Stomach (tissue), 4 donors: Measurements from ENCODE around the gene ERC2.

Source experiments
- POLR2A ChIP-seq, 4 donors: fragments of 450-650 bp; IDR thresholded peaks; one replicate each; pipeline ENCODE4 v1.6.1; 2016; ENCODE audit warnings: antibody characterized with exemption in 4 of 4, control low read depth in 2 of 4, mild to moderate bottlenecking in 1 of 4, moderate library complexity in 1 of 4
- TF ChIP-seq, protein P1 (sequence below), 7 experiments: fragments of 450-650 bp in 4 of 7; fragments of 200-600 bp in 3 of 7; sonication (generic) in 3 of 7; IDR thresholded peaks; one replicate each; pipeline ENCODE4 v1.5.1; 2016 to 2019; ENCODE audit warnings: antibody characterized with exemption in 7 of 7, control low read depth in 2 of 7, mild to moderate bottlenecking in 1 of 7

GRCh38 chr3:55891106-55891505 lies 577.2 kb downstream of the ERC2 start:
- TF ChIP-seq, protein P1, sequence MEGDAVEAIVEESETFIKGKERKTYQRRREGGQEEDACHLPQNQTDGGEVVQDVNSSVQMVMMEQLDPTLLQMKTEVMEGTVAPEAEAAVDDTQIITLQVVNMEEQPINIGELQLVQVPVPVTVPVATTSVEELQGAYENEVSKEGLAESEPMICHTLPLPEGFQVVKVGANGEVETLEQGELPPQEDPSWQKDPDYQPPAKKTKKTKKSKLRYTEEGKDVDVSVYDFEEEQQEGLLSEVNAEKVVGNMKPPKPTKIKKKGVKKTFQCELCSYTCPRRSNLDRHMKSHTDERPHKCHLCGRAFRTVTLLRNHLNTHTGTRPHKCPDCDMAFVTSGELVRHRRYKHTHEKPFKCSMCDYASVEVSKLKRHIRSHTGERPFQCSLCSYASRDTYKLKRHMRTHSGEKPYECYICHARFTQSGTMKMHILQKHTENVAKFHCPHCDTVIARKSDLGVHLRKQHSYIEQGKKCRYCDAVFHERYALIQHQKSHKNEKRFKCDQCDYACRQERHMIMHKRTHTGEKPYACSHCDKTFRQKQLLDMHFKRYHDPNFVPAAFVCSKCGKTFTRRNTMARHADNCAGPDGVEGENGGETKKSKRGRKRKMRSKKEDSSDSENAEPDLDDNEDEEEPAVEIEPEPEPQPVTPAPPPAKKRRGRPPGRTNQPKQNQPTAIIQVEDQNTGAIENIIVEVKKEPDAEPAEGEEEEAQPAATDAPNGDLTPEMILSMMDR (IDR thresholded peaks at IDR 0.05), result no peak
- no peak for TF ChIP-seq POLR2A (IDR thresholded peaks at IDR 0.05)
